Mesendoderm (in vitro differentiated cells): ENCODE data around the gene SREBF1.

Experiments used
- DNase-seq: peaks from one replicate; pipeline ENCODE4 v3.0.0; 2013
- H2AK5ac ChIP-seq: 2 replicates; pipeline ENCODE4 v1.6.1; 2013; ENCODE audit warnings: low read length, inconsistent platforms
- H2BK120ac ChIP-seq: 2 replicates; pipeline ENCODE4 v1.6.1; 2013; ENCODE audit warnings: low read depth, mild to moderate bottlenecking, low read length, moderate library complexity, mixed read lengths
- H2BK15ac ChIP-seq: replicated peaks from 2 replicates; pipeline ENCODE4 v1.6.1; 2013; ENCODE audit warnings: low read depth, mild to moderate bottlenecking, moderate library complexity
- H2BK5ac ChIP-seq: 2 replicates; pipeline ENCODE4 v1.6.1; 2013; ENCODE audit warnings: low read length, inconsistent platforms
- H3K18ac ChIP-seq: 2 replicates; pipeline ENCODE4 v1.6.1; 2013; ENCODE audit warnings: mild to moderate bottlenecking, low read length, mixed read lengths
- H3K23ac ChIP-seq: one replicate; pipeline ENCODE4 v1.6.1; 2013; ENCODE audit warnings: low read length
- H3K27ac ChIP-seq: 2 replicates; pipeline ENCODE4 v1.5.1; 2013; ENCODE audit warnings: low read depth, mild to moderate bottlenecking, inconsistent platforms, low read length, moderate library complexity
- H3K27me3 ChIP-seq: 2 replicates; pipeline ENCODE4 v1.6.1; 2013; ENCODE audit warnings: low read length, control low read depth, mild to moderate bottlenecking, inconsistent platforms; ENCODE audit not compliant: insufficient read depth, poor library complexity
- H3K36me3 ChIP-seq: 2 replicates; pipeline ENCODE4 v1.6.1; 2013; ENCODE audit warnings: low read length, inconsistent platforms; ENCODE audit not compliant: control insufficient read depth, insufficient read depth
- H3K4ac ChIP-seq: one replicate; pipeline ENCODE4 v1.6.1; 2013; ENCODE audit warnings: low read depth, mild to moderate bottlenecking, low read length, moderate library complexity
- H3K4me1 ChIP-seq: 2 replicates; pipeline ENCODE4 v1.6.1; 2013; ENCODE audit warnings: low read depth, low read length, inconsistent platforms; ENCODE audit not compliant: control insufficient read depth
- H3K4me2 ChIP-seq: 2 replicates; pipeline ENCODE4 v1.6.1; 2013; ENCODE audit warnings: low read length
- H3K4me3 ChIP-seq: 2 replicates; pipeline ENCODE4 v1.5.1; 2013; ENCODE audit warnings: mild to moderate bottlenecking, low read length
- H3K56ac ChIP-seq: one replicate; pipeline ENCODE4 v1.6.1; 2013; ENCODE audit warnings: low read length
- H3K79me1 ChIP-seq: 2 replicates; pipeline ENCODE4 v1.6.1; 2013; ENCODE audit warnings: low read length, inconsistent platforms
- H3K79me2 ChIP-seq: 2 replicates; pipeline ENCODE4 v1.6.1; 2013; ENCODE audit warnings: mild to moderate bottlenecking, low read length; ENCODE audit not compliant: control insufficient read depth, insufficient read depth
- H3K9ac ChIP-seq: 2 replicates; pipeline ENCODE4 v1.6.1; 2013; ENCODE audit warnings: low read length, inconsistent platforms
- H4K5ac ChIP-seq: one replicate; pipeline ENCODE4 v1.6.1; 2013; ENCODE audit warnings: low read length
- H4K8ac ChIP-seq: one replicate; pipeline ENCODE4 v1.6.1; 2013; ENCODE audit warnings: low read depth, mild to moderate bottlenecking, control low read depth, low read length, moderate library complexity
- WGBS: extraction: QIAGEN DNeasy Blood & Tissue Kit; methylation state at CpG from one replicate; pipeline ENCODE4 v1.1.7; 2013; ENCODE audit warnings: low lambda C conversion rate, missing lambda C conversion rate; ENCODE audit not compliant: insufficient coverage; ENCODE audit errors: extremely low coverage; 5-methylcytosine and 5-hydroxymethylcytosine counted together

SREBF1 gene

DNA sequence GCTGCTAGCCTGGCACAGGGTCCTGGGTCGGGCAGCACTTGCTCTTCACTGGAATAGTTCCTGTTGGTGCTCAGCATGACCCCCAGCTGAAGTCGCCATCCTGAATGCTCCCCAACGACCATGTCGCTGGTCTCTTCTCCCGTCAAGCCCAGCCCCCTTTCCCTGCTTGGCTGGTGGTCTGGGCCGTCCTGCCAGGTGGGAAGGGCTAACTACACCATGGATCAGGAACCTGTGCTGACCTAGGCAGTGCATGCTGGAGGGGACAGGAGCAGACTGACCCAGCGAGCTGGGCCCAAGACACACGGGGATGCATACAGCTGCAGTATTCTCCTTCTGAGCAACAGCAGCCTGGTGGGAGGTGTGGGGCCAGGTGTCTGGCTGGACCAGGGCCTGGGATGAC is 9.2 kb upstream of the SREBF1 start:
- H3K79me1 ChIP-seq, result no peaks in the 10 kb centered on the region
- no peak overlapping the region for H3K4ac ChIP-seq
- H3K4me2 ChIP-seq, result no peak overlapping the region
- H3K4me3 ChIP-seq, result no peak overlapping the region
- no peak overlapping the region for H2BK5ac ChIP-seq
- H3K4me1 ChIP-seq, result peaks cover 3% of the 10 kb centered on the region
- H3K56ac ChIP-seq, result no peak overlapping the region
- H2BK120ac ChIP-seq, result no peak overlapping the region
- no peaks in the 10 kb centered on the region for H3K79me2 ChIP-seq
- no peak overlapping the region for H4K5ac ChIP-seq
- no peak overlapping the region for H4K8ac ChIP-seq
- DNase-seq, result no peak
- H3K27ac ChIP-seq, result no peak overlapping the region
- H3K36me3 ChIP-seq, result no peaks in the 10 kb centered on the region
- no peak overlapping the region for H2AK5ac ChIP-seq
- no peak overlapping the region for H3K9ac ChIP-seq
- WGBS, result no CpG with 5 or more reads among the region's 8 CpGs
- no peak overlapping the region for H2BK15ac ChIP-seq
- no peaks in the 10 kb centered on the region for H3K27me3 ChIP-seq
- H3K23ac ChIP-seq, result no peak overlapping the region
- no peak overlapping the region for H3K18ac ChIP-seq

DNA sequence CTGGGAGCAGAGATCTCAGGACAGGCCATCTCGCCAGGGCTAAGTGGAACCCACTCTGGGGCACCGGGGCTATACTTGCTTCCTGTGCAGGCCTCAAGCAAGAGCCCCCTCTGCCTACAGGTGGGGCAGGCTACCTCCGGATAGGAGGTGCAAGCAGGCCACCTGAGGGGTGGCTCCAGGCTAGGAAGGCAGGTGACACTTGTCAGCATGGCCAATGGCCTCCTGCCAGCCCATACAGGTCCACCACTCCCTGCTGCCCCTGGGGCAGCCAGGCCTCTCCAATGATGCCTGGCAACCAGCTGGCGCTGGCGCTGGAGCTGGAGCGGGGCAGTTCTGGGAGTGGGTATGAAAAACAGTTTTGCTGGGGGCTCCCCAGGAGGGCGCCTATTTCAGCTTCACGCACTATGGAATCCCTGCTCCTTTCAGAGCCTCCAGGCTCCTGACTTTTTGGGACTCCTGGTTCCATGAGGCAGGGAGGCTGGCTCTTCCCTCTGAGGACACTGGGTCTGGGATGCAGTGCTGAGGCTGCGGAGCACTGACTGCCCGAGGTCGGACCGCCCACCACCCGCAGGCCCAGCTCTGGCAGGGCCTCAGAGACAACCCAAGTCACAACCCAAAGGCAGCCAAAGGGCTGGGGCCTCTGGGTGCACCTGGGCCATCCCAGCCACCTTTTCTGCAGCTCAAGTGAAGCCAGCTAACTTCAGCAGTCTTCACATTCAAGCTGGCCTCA is 8.4 kb upstream of the SREBF1 start:
- H3K27me3 ChIP-seq, result no peaks in the 10 kb centered on the region
- H3K4me3 ChIP-seq, result no peak overlapping the region
- no peak overlapping the region for H2BK120ac ChIP-seq
- H3K56ac ChIP-seq, result no peak overlapping the region
- no peak overlapping the region for H4K5ac ChIP-seq
- no peak overlapping the region for H2AK5ac ChIP-seq
- no peaks in the 10 kb centered on the region for H3K79me1 ChIP-seq
- no peak overlapping the region for H4K8ac ChIP-seq
- H3K36me3 ChIP-seq, result no peaks in the 10 kb centered on the region
- H3K79me2 ChIP-seq, result no peaks in the 10 kb centered on the region
- no peak overlapping the region for H3K27ac ChIP-seq
- no peak overlapping the region for H3K4ac ChIP-seq
- H2BK5ac ChIP-seq, result no peak overlapping the region
- H3K4me1 ChIP-seq, result peaks cover 8% of the 10 kb centered on the region
- H2BK15ac ChIP-seq, result no peak overlapping the region
- no peak overlapping the region for H3K9ac ChIP-seq
- H3K18ac ChIP-seq, result no peak overlapping the region
- no peak overlapping the region for H3K23ac ChIP-seq
- DNase-seq, result no peak
- no peak overlapping the region for H3K4me2 ChIP-seq
- WGBS, result no CpG with 5 or more reads among the region's 13 CpGs

DNA sequence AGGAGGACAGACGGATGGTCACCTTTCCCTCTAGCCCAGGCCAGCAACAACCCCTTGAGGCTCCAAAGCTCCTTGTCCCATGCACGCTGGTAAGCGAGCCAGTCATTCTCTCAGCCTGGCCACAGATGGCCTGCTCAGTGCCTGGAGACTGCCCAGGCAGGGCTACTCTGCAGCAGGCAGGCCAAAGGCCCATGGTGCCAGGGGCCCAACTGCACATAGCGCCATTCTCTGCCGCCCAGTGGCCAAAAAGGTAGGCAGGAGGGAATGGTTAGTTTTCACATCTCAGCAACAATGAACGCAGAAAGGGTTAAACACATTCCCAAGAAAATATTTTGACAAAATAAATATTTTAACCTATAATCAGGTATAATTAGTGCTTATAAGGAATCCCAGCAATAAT is 7.7 kb upstream of the SREBF1 start:
- H3K23ac ChIP-seq, result no peak overlapping the region
- H3K18ac ChIP-seq, result no peak overlapping the region
- peak overlapping the region; percentile 26 for H3K56ac ChIP-seq
- H3K36me3 ChIP-seq, result no peaks in the 10 kb centered on the region
- no peak overlapping the region for H3K4me2 ChIP-seq
- no peak overlapping the region for H2BK5ac ChIP-seq
- no peak overlapping the region for H3K27ac ChIP-seq
- H3K9ac ChIP-seq, result no peak overlapping the region
- H3K4me3 ChIP-seq, result no peak overlapping the region
- H2AK5ac ChIP-seq, result no peak overlapping the region
- no peaks in the 10 kb centered on the region for H3K79me1 ChIP-seq
- no peak overlapping the region for H4K8ac ChIP-seq
- no peaks in the 10 kb centered on the region for H3K79me2 ChIP-seq
- no peak overlapping the region for H3K4ac ChIP-seq
- H3K4me1 ChIP-seq, result peaks cover 10% of the 10 kb centered on the region
- DNase-seq, result no peak
- no CpG with 5 or more reads among the region's 6 CpGs for WGBS
- no peaks in the 10 kb centered on the region for H3K27me3 ChIP-seq
- no peak overlapping the region for H4K5ac ChIP-seq
- H2BK120ac ChIP-seq, result no peak overlapping the region
- no peak overlapping the region for H2BK15ac ChIP-seq

DNA sequence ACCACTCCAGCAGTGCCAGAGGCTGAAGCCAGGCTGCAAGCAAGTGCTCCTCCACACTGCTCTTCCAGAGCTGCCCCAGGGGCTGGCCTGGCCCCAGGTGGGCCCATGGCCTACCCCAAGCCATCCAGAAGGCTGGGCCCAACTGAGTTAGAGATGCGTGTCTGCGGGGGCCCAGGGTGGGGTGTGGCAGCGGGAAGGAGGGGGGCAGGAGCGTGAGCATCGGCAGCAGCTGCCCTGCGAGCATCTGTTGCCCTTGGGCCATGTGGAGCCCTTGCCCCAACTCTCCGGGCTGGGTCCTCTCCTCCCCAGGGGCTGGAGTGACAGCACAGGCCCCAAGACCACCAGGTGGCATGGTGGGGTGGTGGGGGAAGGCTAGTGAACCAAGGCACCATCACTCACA is 7.3 kb upstream of the SREBF1 start:
- Histone ChIP-seq H3K79me1 (no peaks in the 10 kb centered on the region), H4K8ac (no peak overlapping the region), H3K36me3 (no peaks in the 10 kb centered on the region), H3K18ac (no peak overlapping the region), H3K56ac (peak overlapping the region; percentile 26), H3K27ac (no peak overlapping the region), H4K5ac (no peak overlapping the region), H3K4me1 (peaks cover 13% of the 10 kb centered on the region), H3K27me3 (no peaks in the 10 kb centered on the region), H3K79me2 (no peaks in the 10 kb centered on the region), H3K9ac (no peak overlapping the region), H2AK5ac (no peak overlapping the region), H2BK120ac (no peak overlapping the region), H2BK15ac (no peak overlapping the region), H3K23ac (no peak overlapping the region), H3K4ac (no peak overlapping the region), H3K4me3 (no peak overlapping the region), H3K4me2 (no peak overlapping the region), H2BK5ac (no peak overlapping the region)
- WGBS, result no CpG with 5 or more reads among the region's 7 CpGs
- no peak for DNase-seq

DNA sequence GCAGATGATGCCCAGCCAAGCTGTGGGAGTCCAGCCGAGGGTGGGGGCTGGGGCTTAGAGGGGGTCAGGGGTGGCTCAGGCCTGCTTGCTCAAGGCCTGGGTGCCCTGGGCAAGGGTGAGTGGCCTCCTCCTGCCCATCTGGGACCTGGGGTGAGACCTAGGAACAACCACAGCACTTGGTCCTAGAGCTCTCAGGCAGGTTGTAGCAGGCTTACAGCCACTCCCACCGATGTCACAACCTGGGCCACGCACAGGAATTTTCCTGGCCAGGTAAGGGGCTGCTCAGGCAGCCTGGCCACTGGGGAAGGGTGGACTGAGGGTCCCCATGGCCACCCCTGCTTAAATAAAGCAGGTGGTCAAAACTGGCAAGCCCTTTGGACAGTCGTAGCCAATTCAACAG is 6.3 kb upstream of the SREBF1 start:
- Histone ChIP-seq H3K4me3 (no peak overlapping the region), H3K4me1 (peaks cover 16% of the 10 kb centered on the region), H3K4me2 (no peak overlapping the region), H3K9ac (no peak overlapping the region), H2BK120ac (no peak overlapping the region), H3K56ac (no peak overlapping the region), H3K23ac (no peak overlapping the region), H2BK15ac (no peak overlapping the region), H3K79me2 (no peaks in the 10 kb centered on the region), H2AK5ac (no peak overlapping the region), H4K5ac (no peak overlapping the region), H2BK5ac (no peak overlapping the region), H3K27me3 (no peaks in the 10 kb centered on the region), H3K36me3 (no peaks in the 10 kb centered on the region), H3K79me1 (no peaks in the 10 kb centered on the region), H3K27ac (no peak overlapping the region), H4K8ac (no peak overlapping the region), H3K4ac (no peak overlapping the region), H3K18ac (no peak overlapping the region)
- no peak for DNase-seq
- WGBS, result no CpG with 5 or more reads among the region's 4 CpGs
